Activated T-helper 2 cell treated with anti-CD3 and anti-CD28 coated beads, Interferon-gamma antibody, Interleukin-2, Interleukin-4, amounts not matched to agents 10 μg/mL and 5 μg/mL and 100 μg/mL, durations not matched to agents 14 hours and 24 hours and 36 hours (primary cell): ENCODE measurements around the gene LAS1L. TPM values are rescaled to one million over a fixed set of nuclear protein-coding genes. Genes with fewer than 3 reads are reported as not detected.
"Not testable (repeated sequence)": the region's sequence is repeated elsewhere in the genome, so short reads cannot be mapped to it uniquely, and the experiment has no call there.

Source experiments
- DNase-seq: peaks from one replicate; pipeline ENCODE4 v3.0.0; 2021; ENCODE audit warnings: low spot score
- H3K27ac Mint-ChIP-seq: one replicate; pipeline ENCODE4 v1.8.0; 2021; ENCODE audit warnings: mixed read lengths
- H3K27me3 Mint-ChIP-seq: one replicate; pipeline ENCODE4 v1.8.0; 2021; ENCODE audit warnings: low read depth, mixed read lengths
- H3K36me3 Mint-ChIP-seq: one replicate; pipeline ENCODE4 v1.8.0; 2021; ENCODE audit warnings: low read depth, mixed read lengths
- H3K4me1 Mint-ChIP-seq: one replicate; pipeline ENCODE4 v1.8.0; 2021; ENCODE audit warnings: low read depth, mixed read lengths
- H3K4me3 Mint-ChIP-seq: one replicate; pipeline ENCODE4 v1.8.0; 2021; ENCODE audit warnings: low read depth, mild to moderate bottlenecking, moderate library complexity, mixed read lengths
- H3K9me3 Mint-ChIP-seq: one replicate; pipeline ENCODE4 v1.8.0; 2021; ENCODE audit warnings: mixed read lengths
- intact Hi-C: fragments of 100-400 bp; cut with micrococcal nuclease; formaldehyde crosslinking; loops from one replicate; pipeline ENCODE4 v1.15.1; 2023
- total RNA-seq: library from RNA; stranded (reverse); gene quantifications from 2 replicates; pipeline ENCODE4 v1.2.3, GENCODE V29; 2022

LAS1L gene
- total RNA-seq: 54.0 and 55.9 TPM in 2 replicates

DNA sequence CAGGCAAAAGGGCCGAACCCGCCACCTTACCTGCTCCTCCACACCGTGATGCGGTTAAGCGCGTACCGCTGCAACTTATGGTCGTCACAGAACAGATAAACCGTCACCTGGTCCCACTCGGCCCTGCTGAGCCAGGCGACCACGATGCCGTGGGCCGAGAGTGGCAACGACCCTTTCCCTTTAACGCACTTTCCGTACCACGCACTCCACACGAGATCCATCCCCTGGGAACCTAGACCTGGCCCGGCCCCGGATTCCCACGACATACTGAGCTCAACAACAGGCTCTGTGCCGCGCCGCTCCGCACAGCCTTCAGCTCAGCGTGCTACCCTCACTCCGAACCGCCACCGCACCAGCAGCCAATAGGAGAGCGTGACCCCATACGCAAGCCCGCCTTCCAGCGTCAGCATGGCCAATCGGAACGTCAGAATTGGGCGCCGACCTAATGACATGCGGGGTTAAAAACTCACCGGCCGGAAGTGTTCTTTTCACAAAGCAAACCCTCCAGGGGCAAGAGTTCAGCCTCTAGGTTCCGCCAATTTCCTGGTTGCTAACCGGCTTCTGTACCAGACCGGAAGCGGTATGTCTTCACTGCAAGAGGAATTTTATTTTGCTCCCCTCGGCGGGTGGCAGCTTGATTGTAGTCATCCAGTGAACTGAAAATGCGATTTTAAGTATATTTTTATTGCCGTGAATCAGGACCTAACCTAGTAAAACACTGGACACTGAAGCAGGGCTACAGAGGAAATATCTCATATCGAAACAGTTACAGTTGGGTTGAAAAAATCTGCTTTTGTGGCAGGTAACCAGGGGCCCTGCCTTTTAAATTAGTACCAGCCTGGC lies at the start of gene LAS1L:
LAS1L (minus strand) TSS at position 338 of the 843 bp plus-strand sequence; CDS start at position 266, 72 bp downstream.
- Mint-ChIP-seq H3K9me3 (no peaks in the 10 kb centered on the region), H3K4me3 (peak within 1 kb of the TSS; percentile 100), H3K36me3 (peaks cover 26% of the 10 kb centered on the region), H3K27me3 (no peaks in the 10 kb centered on the region), H3K4me1 (peaks cover 11% of the 10 kb centered on the region), H3K27ac (peak within 1 kb of the TSS; percentile 99)
- DNase-seq: peak; percentile 90
- intact Hi-C loops: loop anchor here (2.0 to 10.0 kb wide), 4 partner anchors 60 to 1330 kb away; partner anchors contain the start of genes AMER1, ZC3H12B and ZC4H2

DNA sequence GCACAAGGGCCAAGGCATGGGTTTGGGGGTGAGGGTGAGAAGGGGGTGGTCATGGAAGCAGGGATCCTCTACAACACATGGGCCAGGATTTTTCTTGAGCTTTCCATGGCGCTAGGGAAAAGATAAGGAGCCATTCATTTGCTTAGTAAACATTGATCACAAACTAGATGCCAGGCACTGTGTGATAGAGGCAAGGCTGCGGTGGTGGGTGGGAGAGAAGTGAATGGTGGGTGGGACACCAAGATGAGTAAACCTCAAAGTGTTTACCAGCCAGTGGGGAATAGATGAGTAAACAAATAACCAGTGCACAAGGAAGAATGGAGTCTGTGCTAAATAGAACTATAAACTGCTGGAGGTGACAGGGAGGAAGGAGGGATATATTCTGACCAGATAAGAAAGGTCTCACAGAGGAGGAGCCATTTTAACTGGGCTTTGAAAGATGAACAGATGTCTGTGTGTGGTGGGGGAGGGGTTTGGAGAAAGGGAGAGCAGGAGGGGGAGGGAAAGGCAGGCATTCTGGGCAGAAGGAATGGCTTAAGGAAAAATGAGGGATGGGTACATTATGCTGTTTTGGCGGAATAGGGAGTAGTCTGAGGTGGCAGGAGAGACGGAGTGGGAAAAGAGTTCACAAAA lies 48.0 kb upstream of the LAS1L start:
- no peaks in the 10 kb centered on the region for H3K36me3 Mint-ChIP-seq
- H3K27ac Mint-ChIP-seq: no peak overlapping the region
- intact Hi-C loops: loop anchor here (2.0 to 10.0 kb wide), 4 partner anchors 404 to 1148 kb away; no protein-coding TSS in a partner anchor
- H3K9me3 Mint-ChIP-seq: no peaks in the 10 kb centered on the region
- no peak for DNase-seq
- peaks cover 7% of the 10 kb centered on the region for H3K4me1 Mint-ChIP-seq
- no peaks in the 10 kb centered on the region for H3K27me3 Mint-ChIP-seq
- no peak overlapping the region for H3K4me3 Mint-ChIP-seq

- peak; percentile 22 for DNase-seq
- no peaks in the 10 kb centered on the region for H3K27me3 Mint-ChIP-seq
Measured at GRCh38 chrX:65581661-65582339, 47.2 kb upstream of the LAS1L start.

GRCh38 chrX:65578346-65578745 lies 43.8 kb upstream of the LAS1L start:
- Mint-ChIP-seq H3K4me1 (peaks cover 7% of the 10 kb centered on the region), H3K9me3 (no peaks in the 10 kb centered on the region), H3K36me3 (no peaks in the 10 kb centered on the region), H3K27ac (no peak overlapping the region), H3K27me3 (no peaks in the 10 kb centered on the region), H3K4me3 (no peak overlapping the region)
- intact Hi-C loops: no loop called here
- no peak for DNase-seq

More at GRCh38 chrX:65581661-65582339, 47.2 kb upstream of the LAS1L start:
- Mint-ChIP-seq H3K27ac (no peak overlapping the region), H3K4me3 (no peak overlapping the region), H3K9me3 (no peaks in the 10 kb centered on the region), H3K4me1 (peaks cover 7% of the 10 kb centered on the region), H3K36me3 (no peaks in the 10 kb centered on the region)
- intact Hi-C loops: loop anchor here (2.0 to 10.0 kb wide), 4 partner anchors 405 to 1149 kb away; no protein-coding TSS in a partner anchor

DNA sequence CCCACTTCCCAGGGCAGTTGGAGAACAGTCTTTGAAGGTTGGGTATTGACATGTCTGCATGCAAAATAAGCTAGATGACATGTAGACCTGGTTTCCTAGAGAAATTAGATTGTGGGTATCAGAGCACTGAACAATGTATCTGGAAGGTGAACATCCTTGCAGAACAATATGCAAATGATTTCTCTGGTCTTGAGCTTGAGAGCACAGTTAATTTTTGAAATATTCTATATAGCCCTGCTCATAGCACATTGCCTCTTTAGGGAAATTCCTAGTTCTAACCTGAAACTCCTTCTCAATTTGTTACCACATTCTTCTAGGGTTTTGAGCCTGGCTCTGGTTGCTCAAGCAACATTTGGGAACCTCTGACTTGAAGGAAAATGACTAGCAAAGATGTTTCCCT lies 41.6 kb upstream of the LAS1L start:
- H3K9me3 Mint-ChIP-seq: no peaks in the 10 kb centered on the region

DNA sequence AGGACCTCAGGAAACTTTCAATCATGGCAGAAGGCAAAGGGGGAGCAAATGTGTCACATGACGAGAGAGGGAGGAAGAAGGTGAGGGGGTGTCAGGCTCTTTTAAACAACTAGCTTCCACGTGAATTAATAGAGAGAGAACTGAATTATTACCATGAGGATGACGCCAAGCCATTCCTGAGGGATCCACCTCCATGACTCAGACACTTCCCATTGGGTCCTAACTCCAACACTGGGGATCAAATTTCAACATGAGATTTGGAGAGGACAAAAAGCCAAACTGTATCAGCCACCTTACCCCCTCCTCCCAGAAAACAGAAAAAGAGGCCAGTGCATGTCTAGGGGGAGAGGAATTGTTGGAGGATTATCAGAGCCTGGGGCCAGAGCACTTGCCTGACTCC lies 40.4 kb upstream of the LAS1L start:
- H3K4me1 Mint-ChIP-seq: no peaks in the 10 kb centered on the region
- H3K4me3 Mint-ChIP-seq: no peak overlapping the region
- H3K9me3 Mint-ChIP-seq: no peaks in the 10 kb centered on the region
- H3K36me3 Mint-ChIP-seq: no peaks in the 10 kb centered on the region
- H3K27me3 Mint-ChIP-seq: no peaks in the 10 kb centered on the region
- no peak overlapping the region for H3K27ac Mint-ChIP-seq
- DNase-seq: no peak
- intact Hi-C loops: no loop called here

More for the DNA sequence above, 41.6 kb upstream of the LAS1L start:
- Mint-ChIP-seq H3K27me3 (no peaks in the 10 kb centered on the region), H3K36me3 (no peaks in the 10 kb centered on the region), H3K27ac (no peak overlapping the region), H3K4me1 (no peaks in the 10 kb centered on the region), H3K4me3 (no peak overlapping the region)
- intact Hi-C loops: no loop called here
- DNase-seq: no peak

GRCh38 chrX:65574356-65574755 lies 39.8 kb upstream of the LAS1L start:
- intact Hi-C loops: no loop called here
- no peaks in the 10 kb centered on the region for H3K9me3 Mint-ChIP-seq
- H3K36me3 Mint-ChIP-seq: no peaks in the 10 kb centered on the region
- H3K4me1 Mint-ChIP-seq: no peaks in the 10 kb centered on the region
- no peak for DNase-seq
- no peaks in the 10 kb centered on the region for H3K27me3 Mint-ChIP-seq
- H3K4me3 Mint-ChIP-seq: no peak overlapping the region
- H3K27ac Mint-ChIP-seq: no peak overlapping the region

GRCh38 chrX:65572971-65573370 lies 38.4 kb upstream of the LAS1L start:
- Mint-ChIP-seq H3K4me1 (no peaks in the 10 kb centered on the region), H3K27me3 (peaks cover 2% of the 10 kb centered on the region)
- intact Hi-C loops: no loop called here

GRCh38 chrX:65562850-65563249 lies 28.3 kb upstream of the LAS1L start:
- H3K9me3 Mint-ChIP-seq, H3K27ac Mint-ChIP-seq, H3K4me3 Mint-ChIP-seq, H3K4me1 Mint-ChIP-seq, DNase-seq, H3K36me3 Mint-ChIP-seq, intact Hi-C loops, H3K27me3 Mint-ChIP-seq: not testable (repeated sequence)

More at GRCh38 chrX:65572971-65573370, 38.4 kb upstream of the LAS1L start:
- Mint-ChIP-seq H3K36me3 (no peaks in the 10 kb centered on the region), H3K4me3 (no peak overlapping the region), H3K9me3 (no peaks in the 10 kb centered on the region), H3K27ac (no peak overlapping the region)
- no peak for DNase-seq

DNA sequence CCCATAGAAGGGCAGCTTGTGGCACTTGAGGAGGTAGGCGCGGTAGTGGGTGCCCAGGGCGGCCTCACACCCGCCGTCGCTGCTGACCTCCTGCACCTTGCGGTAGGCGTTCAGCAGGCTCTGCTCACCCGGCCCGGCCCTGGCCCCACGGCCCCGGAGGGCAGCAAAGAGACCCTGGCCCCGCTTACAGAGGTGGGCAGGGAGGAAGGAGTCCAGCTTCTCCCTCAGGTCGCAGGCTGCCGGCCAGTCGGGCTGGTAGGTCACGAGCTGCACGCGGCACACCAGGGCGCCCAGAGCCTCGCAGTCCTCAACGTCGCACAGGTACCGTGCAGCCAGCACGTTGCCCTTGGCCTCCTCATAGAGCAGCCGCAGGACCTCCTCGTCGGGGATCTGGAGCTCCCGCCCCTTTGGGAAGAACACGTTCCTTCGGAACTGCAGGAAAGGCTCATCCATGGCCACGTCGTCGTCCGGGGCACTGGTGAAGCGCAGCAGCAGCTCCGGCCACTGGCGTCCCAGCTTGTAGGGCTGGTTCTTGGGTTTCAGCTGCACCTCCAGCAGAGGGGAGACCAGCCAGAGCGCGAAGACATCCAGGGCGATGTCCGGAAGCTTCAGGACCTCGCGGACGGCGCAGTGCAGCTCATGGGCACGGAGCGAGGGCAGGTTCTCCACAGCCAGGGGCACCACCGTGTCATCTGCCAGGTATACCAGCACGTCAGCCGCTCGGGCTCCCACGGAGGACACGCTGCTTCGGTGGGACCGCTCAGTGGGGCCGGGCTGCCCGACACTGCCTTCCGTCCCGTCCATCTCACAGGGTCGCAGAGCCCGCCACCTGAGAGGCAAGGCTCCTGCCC lies 17.1 kb upstream of the LAS1L start:
- DNase-seq: no peak
- Mint-ChIP-seq H3K27ac (no peak overlapping the region), H3K36me3 (no peaks in the 10 kb centered on the region), H3K9me3 (no peaks in the 10 kb centered on the region), H3K4me3 (no peak overlapping the region), H3K27me3 (peaks cover 3% of the 10 kb centered on the region), H3K4me1 (no peaks in the 10 kb centered on the region)
- intact Hi-C loops: no loop called here

- DNase-seq: no peak
- Mint-ChIP-seq H3K4me3 (no peak overlapping the region), H3K27me3 (peaks cover 3% of the 10 kb centered on the region), H3K27ac (no peak overlapping the region), H3K4me1 (no peaks in the 10 kb centered on the region), H3K9me3 (no peaks in the 10 kb centered on the region), H3K36me3 (no peaks in the 10 kb centered on the region)
- intact Hi-C loops: no loop called here
Measured at GRCh38 chrX:65551086-65551485, 16.5 kb upstream of the LAS1L start.

- no peaks in the 10 kb centered on the region for H3K4me1 Mint-ChIP-seq
- intact Hi-C loops: no loop called here
- no peaks in the 10 kb centered on the region for H3K36me3 Mint-ChIP-seq
- no peaks in the 10 kb centered on the region for H3K9me3 Mint-ChIP-seq
- H3K4me3 Mint-ChIP-seq: no peak overlapping the region
- H3K27ac Mint-ChIP-seq: no peak overlapping the region
- no peak for DNase-seq
- no peaks in the 10 kb centered on the region for H3K27me3 Mint-ChIP-seq
Measured at GRCh38 chrX:65545456-65545855, 10.9 kb upstream of the LAS1L start.
